Loucy (cell line): ENCODE data around the gene ZNF655.
"Not testable (repeated sequence)": the region's sequence is repeated elsewhere in the genome, so short reads cannot be mapped to it uniquely, and the experiment has no call there.

Source experiments
- H2AFZ ChIP-seq: fragments of 200-600 bp; sonication (generic); 2 replicates; pipeline ENCODE4 v1.6.0; 2016; ENCODE audit warnings: antibody characterized with exemption, mild to moderate bottlenecking, low read length, moderate library complexity
- H3F3A ChIP-seq: fragments of 200-600 bp; 2 replicates; pipeline ENCODE4 v1.6.0; 2016; ENCODE audit warnings: antibody characterized with exemption, low read depth, mild to moderate bottlenecking
- H3K27me3 ChIP-seq: fragments of 200-600 bp; sonication (generic); 2 replicates; pipeline ENCODE4 v1.6.1; 2014; ENCODE audit warnings: low read length, mild to moderate bottlenecking; ENCODE audit not compliant: insufficient read depth, poor library complexity, severe bottlenecking
- H3K36me3 ChIP-seq: fragments of 200-600 bp; sonication (generic); 2 replicates; pipeline ENCODE4 v1.6.1; 2016; ENCODE audit warnings: low read length; ENCODE audit not compliant: insufficient read depth
- H3K4me1 ChIP-seq: fragments of 200-600 bp; sonication (generic); 2 replicates; pipeline ENCODE4 v1.5.1; 2014; ENCODE audit warnings: low read length, mild to moderate bottlenecking; ENCODE audit not compliant: insufficient read depth, poor library complexity, severe bottlenecking
- H3K4me2 ChIP-seq: fragments of 200-600 bp; sonication (generic); 2 replicates; pipeline ENCODE4 v1.6.0; 2014; ENCODE audit warnings: antibody characterized with exemption, low read length, low read depth, mild to moderate bottlenecking; ENCODE audit not compliant: poor library complexity, severe bottlenecking
- H3K4me3 ChIP-seq: fragments of 200-600 bp; sonication (generic); 2 replicates; pipeline ENCODE4 v1.5.1; 2014; ENCODE audit warnings: low read length, mild to moderate bottlenecking, mixed read lengths; ENCODE audit not compliant: poor library complexity, severe bottlenecking
- H3K79me2 ChIP-seq: fragments of 200-600 bp; sonication (generic); 2 replicates; pipeline ENCODE4 v1.6.1; 2014; ENCODE audit warnings: low read length; ENCODE audit not compliant: insufficient read depth
- H3K9ac ChIP-seq: fragments of 200-600 bp; sonication (generic); 2 replicates; pipeline ENCODE4 v1.6.0; 2014; ENCODE audit warnings: mild to moderate bottlenecking, low read depth, low read length, moderate library complexity; ENCODE audit not compliant: poor library complexity, severe bottlenecking
- H3K9me2 ChIP-seq: fragments of 200-600 bp; sonication (generic); replicated peaks from 2 replicates; pipeline ENCODE4 v1.6.1; 2016; ENCODE audit warnings: low read depth, low read length, mixed read lengths
- H3K9me3 ChIP-seq: fragments of 200-600 bp; sonication (generic); 2 replicates; pipeline ENCODE4 v1.6.1; 2014; ENCODE audit warnings: mild to moderate bottlenecking, antibody characterized with exemption, low read length, low read depth; ENCODE audit not compliant: insufficient read depth
- H4K20me1 ChIP-seq: fragments of 200-600 bp; sonication (generic); 2 replicates; pipeline ENCODE4 v1.6.0; 2014; ENCODE audit warnings: antibody characterized with exemption, low read length, mild to moderate bottlenecking; ENCODE audit not compliant: insufficient read depth, poor library complexity, severe bottlenecking
- EZH2phosphoT487 ChIP-seq: fragments of 200-600 bp; IDR thresholded peaks from 2 replicates; pipeline ENCODE4 v1.6.1; 2018; ENCODE audit warnings: antibody characterized with exemption, mild to moderate bottlenecking, moderate library complexity, borderline replicate concordance
- TF ChIP-seq, protein P1 (sequence below): fragments of 200-600 bp; sonication (generic); conservative IDR thresholded peaks from 2 replicates; pipeline ENCODE4 v1.5.1; 2014; ENCODE audit warnings: mild to moderate bottlenecking, antibody characterized with exemption, low read length

The ZNF655 gene

DNA sequence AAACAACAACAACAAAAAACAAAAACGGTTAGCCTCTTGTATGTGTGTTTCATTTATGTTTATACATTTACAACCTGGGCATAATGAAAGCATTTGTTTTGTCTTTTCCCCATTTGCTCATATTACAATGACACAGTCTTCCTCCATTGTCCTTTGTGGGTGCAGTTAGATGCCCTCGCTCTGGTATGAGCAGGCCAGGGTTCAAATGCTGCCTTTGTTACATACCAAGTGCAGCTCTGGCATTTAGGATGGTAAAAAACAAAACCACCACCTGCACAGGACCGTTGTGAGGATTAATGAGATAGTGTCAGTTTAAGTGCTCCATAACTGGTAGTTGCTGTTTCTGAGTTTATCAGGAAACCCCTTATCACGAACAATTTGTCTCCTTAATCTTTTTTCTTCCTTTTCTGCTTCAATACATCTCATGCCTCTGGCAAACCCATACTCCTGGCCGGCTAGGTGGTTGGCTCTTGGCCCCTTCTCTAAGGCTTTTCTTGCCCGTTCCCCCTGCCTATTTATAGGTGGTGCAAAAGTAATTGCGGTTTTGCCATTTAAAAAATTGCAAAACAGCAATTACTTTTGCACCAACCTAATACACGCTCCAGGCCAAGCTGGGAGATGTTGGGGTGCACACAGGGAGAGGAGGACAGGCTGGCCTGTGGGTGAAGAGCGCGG, 21.0 kb downstream of the ZNF655 start:
- TF ChIP-seq, protein P1, sequence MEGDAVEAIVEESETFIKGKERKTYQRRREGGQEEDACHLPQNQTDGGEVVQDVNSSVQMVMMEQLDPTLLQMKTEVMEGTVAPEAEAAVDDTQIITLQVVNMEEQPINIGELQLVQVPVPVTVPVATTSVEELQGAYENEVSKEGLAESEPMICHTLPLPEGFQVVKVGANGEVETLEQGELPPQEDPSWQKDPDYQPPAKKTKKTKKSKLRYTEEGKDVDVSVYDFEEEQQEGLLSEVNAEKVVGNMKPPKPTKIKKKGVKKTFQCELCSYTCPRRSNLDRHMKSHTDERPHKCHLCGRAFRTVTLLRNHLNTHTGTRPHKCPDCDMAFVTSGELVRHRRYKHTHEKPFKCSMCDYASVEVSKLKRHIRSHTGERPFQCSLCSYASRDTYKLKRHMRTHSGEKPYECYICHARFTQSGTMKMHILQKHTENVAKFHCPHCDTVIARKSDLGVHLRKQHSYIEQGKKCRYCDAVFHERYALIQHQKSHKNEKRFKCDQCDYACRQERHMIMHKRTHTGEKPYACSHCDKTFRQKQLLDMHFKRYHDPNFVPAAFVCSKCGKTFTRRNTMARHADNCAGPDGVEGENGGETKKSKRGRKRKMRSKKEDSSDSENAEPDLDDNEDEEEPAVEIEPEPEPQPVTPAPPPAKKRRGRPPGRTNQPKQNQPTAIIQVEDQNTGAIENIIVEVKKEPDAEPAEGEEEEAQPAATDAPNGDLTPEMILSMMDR: no peak
- no peak for TF ChIP-seq EZH2phosphoT487
- H2AFZ ChIP-seq: no peak overlapping the region
- H3K79me2 ChIP-seq: no peaks in the 10 kb centered on the region
- H3K4me3 ChIP-seq: no peak overlapping the region
- no peak overlapping the region for H3K4me2 ChIP-seq
- H3K9me3 ChIP-seq: no peaks in the 10 kb centered on the region
- H3F3A ChIP-seq: no peaks in the 10 kb centered on the region
- no peaks in the 10 kb centered on the region for H3K36me3 ChIP-seq
- no peaks in the 10 kb centered on the region for H3K27me3 ChIP-seq
- H3K9me2 ChIP-seq: no peaks in the 10 kb centered on the region
- H3K4me1 ChIP-seq: no peaks in the 10 kb centered on the region
- no peaks in the 10 kb centered on the region for H4K20me1 ChIP-seq
- no peak overlapping the region for H3K9ac ChIP-seq

DNA sequence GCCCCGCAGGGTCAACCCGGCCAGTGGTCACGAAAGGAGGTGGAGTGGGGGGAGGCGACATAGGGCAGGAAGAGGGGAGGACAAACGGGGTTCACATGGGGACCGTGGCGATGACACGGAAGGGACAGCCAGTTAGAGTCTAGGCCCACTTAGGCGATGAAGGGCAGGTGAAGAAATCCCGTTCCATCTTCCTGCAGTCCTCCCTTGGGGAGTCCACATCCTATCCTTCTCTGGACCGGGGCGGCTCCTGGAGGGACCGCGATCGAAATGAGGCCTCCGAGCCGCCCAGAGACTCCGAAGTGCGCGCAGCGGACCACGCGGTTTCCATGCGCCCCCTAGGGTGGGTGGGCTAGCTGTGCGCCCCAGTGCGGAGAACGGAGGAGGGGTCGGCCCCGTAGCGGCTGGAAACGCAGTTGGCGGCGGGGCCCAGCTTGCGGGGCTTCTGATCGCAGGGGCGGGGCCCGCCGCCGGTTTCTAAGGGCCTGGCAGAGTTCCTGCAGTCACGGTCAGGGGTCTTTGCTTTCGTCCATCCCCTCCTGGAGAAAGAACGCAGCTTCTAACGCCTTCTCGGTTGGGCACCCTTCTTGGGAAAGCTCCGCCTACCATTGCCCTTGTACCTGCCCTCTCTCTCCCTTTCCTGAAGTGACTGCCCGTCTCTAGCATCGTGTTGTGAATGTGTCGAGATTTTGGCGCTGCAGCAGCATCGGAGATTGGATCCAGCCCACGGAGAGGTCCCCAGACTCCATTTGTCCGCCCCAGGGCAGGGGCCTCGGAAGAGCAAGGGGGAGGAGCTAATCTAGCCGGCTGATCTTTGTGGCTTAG, 21.7 kb downstream of the ZNF655 start:
- Histone ChIP-seq H3K9ac (peak overlapping the region; percentile 18), H3K4me1 (no peaks in the 10 kb centered on the region), H3K4me3 (peak overlapping the region; percentile 62), H3K9me3 (no peaks in the 10 kb centered on the region), H4K20me1 (no peaks in the 10 kb centered on the region), H3K27me3 (no peaks in the 10 kb centered on the region), H2AFZ (peak overlapping the region; percentile 59; the same call in 1 of the 2 replicates), H3K4me2 (peak overlapping the region; percentile 32), H3F3A (no peaks in the 10 kb centered on the region), H3K36me3 (no peaks in the 10 kb centered on the region), H3K9me2 (no peaks in the 10 kb centered on the region), H3K79me2 (no peaks in the 10 kb centered on the region)
- TF ChIP-seq, protein P1: no peak; the same call in 1 of the 2 replicates
- TF ChIP-seq EZH2phosphoT487: no peak

DNA sequence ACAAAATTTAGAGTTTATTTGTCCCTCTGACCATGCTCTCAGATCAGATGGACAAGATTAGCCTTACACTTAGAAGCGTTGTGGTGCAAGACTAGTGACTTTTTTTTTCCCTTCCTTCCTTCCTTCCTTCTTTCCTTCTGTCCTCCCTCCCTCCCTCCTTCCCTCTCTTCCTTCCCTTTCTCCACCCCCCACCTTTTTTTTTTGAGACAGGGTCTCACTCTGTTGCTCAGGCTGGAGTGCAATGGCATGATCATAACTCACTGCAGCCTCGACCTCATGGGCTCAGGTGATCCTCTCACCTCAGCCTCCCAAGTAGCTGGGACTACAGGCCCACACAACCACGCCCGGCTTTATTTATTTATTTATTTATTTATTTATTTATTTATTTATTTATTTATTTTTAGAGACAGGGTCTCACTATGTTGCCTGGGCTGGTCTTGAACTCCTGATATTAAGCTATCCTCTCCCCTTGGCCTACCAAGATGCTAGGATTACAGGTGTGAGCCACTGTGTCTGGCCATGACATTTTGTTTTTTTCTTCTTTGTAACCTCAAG, 22.4 kb downstream of the ZNF655 start:
- H3F3A ChIP-seq, H3K4me1 ChIP-seq, H3K36me3 ChIP-seq, H3K9me3 ChIP-seq, H4K20me1 ChIP-seq, H3K79me2 ChIP-seq, H3K27me3 ChIP-seq, H3K9me2 ChIP-seq, H2AFZ ChIP-seq: not testable (repeated sequence)
- peak overlapping the region; percentile 62 for H3K4me3 ChIP-seq
- H3K9ac ChIP-seq: peak overlapping the region; percentile 18
- peak overlapping the region; percentile 32 for H3K4me2 ChIP-seq
